ENCODE measurements around the gene NSUN5.
A peak's percentile ranks its signal among the peaks of the same experiment; 100 is the strongest.

NSUN5 gene

DNA sequence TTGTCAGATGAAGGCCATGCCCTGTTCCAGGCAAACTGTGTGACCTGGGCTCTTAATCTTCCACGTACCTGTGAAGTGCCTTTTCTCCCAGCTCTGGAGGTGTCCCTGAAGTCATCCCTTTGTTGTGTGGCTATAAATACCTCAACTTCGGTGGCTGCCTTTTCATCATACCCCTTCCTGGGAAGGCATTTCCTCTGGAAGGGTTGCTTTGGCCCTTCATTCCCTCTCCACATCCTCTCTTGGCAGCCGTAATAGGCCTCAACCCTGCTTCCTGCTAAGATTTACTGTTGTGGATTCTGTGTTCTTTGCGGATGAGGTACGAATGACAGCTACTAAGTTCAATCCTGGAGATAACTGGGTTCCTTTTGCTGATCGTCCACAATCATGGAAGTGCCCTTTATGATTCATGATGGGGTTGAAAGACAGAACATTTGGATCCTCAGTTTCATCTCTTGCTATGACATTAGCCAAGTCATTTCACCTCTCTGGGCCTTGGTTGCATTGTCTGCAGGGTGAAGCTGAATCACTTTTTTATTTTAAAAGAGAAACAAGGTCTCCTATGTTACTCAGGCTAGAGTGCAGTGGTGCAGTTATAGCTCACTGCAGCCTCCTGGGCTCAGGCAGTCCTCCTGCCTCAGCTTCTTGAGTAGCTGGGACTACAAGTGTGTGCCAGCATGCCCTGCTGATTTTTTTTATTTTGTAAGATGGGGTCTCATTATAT is 43.0 kb upstream of the NSUN5 start:
- TF ChIP-seq CTCF (IDR thresholded peaks at IDR 0.05) = no peak
- Mint-ChIP-seq H3K9me3 (peaks cover 25% of the 10 kb centered on the region), H3K4me3 (no peak overlapping the region), H3K27me3 (ENCODE audit: low read depth, poor library complexity) (peaks cover 4% of the 10 kb centered on the region), H3K36me3 (ENCODE audit: low read depth) (peaks cover 11% of the 10 kb centered on the region), H3K4me1 (peaks cover 30% of the 10 kb centered on the region), H3K27ac (peak overlapping the region; percentile 46)
- no peak for DNase-seq

- Mint-ChIP-seq H3K36me3 (ENCODE audit: low read depth) (peaks cover 11% of the 10 kb centered on the region), H3K4me3 (no peak overlapping the region), H3K9me3 (peaks cover 25% of the 10 kb centered on the region), H3K27me3 (ENCODE audit: low read depth, poor library complexity) (peaks cover 6% of the 10 kb centered on the region), H3K27ac (peak overlapping the region; percentile 89), H3K4me1 (peaks cover 40% of the 10 kb centered on the region)
- TF ChIP-seq CTCF (IDR thresholded peaks at IDR 0.05) = no peak
- no peak for DNase-seq
Observed at GRCh38 chr7:73350306-73351068, 41.9 kb upstream of the NSUN5 start.

DNA sequence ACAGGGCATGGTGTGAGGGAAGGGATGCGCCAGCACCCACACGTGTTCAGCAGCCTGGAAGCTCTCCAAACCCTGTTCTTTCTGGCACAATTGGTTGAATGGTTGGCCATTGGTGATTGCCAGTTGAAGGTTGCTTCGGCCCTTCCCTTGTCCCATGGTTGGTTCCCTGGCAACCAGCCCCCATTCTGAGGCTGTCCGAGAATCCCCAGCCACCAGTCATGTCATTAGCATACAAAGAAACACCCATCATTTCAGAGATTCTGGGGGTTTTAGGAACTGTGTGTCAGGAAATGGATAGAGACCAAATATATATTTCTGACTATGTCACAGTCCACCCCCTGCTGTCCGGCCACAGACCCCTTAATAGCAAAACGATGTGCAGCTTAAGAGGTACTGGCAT is 41.1 kb upstream of the NSUN5 start:
- H3K27me3 Mint-ChIP-seq (ENCODE audit: low read depth, poor library complexity) = peaks cover 6% of the 10 kb centered on the region
- no peak for DNase-seq
- peaks cover 36% of the 10 kb centered on the region for H3K4me1 Mint-ChIP-seq
- peak overlapping the region; percentile 89 for H3K27ac Mint-ChIP-seq
- peaks cover 11% of the 10 kb centered on the region for H3K36me3 Mint-ChIP-seq (ENCODE audit: low read depth)
- no peak overlapping the region for H3K4me3 Mint-ChIP-seq
- TF ChIP-seq CTCF (IDR thresholded peaks at IDR 0.05) = no peak
- peaks cover 25% of the 10 kb centered on the region for H3K9me3 Mint-ChIP-seq

DNA sequence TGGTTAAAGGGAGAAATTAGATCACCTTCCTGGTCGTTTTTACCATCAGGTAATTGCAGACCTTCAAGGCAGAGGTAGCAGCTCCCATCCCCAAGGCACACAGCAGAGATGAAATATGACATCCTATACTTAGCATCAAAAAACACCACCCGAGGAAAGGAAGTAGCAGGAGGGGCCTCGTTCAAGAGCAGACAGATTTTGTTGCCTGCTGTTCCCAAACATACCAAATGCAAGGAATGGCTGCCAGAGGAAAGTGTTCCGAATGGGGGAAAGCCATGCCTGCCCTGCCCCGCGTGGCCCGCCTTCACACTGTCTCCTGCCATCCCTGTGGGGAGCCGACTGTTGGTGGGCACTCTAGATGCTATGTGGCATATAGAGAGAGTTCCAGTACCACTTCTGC is 37.3 kb upstream of the NSUN5 start:
- no peaks in the 10 kb centered on the region for H3K36me3 Mint-ChIP-seq (ENCODE audit: low read depth)
- H3K4me3 Mint-ChIP-seq = no peak overlapping the region
- peak overlapping the region; percentile 71 for H3K27ac Mint-ChIP-seq

DNA sequence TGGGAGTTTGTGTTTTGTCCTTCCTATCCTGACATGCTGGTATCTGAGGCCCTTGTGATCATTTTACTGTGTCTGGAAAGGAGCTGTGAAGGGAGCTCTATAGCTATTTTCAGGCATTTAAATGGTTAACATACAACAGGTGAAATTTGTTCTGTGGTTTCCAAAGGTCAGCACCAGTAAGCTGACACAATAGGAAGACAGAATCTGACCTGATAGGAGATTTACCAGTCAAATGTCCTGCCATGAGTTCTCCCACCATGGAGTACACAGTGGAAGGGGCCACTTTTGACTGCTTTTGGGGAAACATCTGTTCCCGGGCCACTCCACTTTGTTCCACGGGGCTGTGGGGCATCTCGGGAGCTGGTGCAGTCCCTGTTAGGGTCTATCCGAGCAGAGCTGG is 36.9 kb upstream of the NSUN5 start:
- no peak for DNase-seq
- Mint-ChIP-seq H3K4me3 (no peak overlapping the region), H3K27me3 (ENCODE audit: low read depth, poor library complexity) (peaks cover 9% of the 10 kb centered on the region), H3K4me1 (peaks cover 51% of the 10 kb centered on the region), H3K9me3 (peaks cover 3% of the 10 kb centered on the region), H3K27ac (no peak overlapping the region), H3K36me3 (ENCODE audit: low read depth) (no peaks in the 10 kb centered on the region)
- no peak for TF ChIP-seq CTCF (IDR thresholded peaks at IDR 0.05)

More for the DNA sequence above, 37.3 kb upstream of the NSUN5 start:
- H3K4me1 Mint-ChIP-seq = peaks cover 54% of the 10 kb centered on the region
- TF ChIP-seq CTCF (IDR thresholded peaks at IDR 0.05) = no peak
- H3K27me3 Mint-ChIP-seq (ENCODE audit: low read depth, poor library complexity) = peaks cover 7% of the 10 kb centered on the region
- H3K9me3 Mint-ChIP-seq = peaks cover 3% of the 10 kb centered on the region
- no peak for DNase-seq

Data from nephron progenitor cell (in vitro differentiated cells).